K562 (cell line): ENCODE results near the gene RNF41. TPM values are rescaled to one million over a fixed set of nuclear protein-coding genes. Genes with fewer than 3 reads are reported as not detected.

ENCODE experiments used
- ATAC-seq: fragments of 200-7000 bp; cut with Tn5 transposase; 3 replicates; pipeline ENCODE4 v1.9.1; 2020; ENCODE audit warnings: moderate library complexity
- BruUV-seq: library from RNA; stranded (reverse); fragments of 400-500 nt; replicated peaks from 2 replicates; lab custom pipeline; 2021; lab: Mats Ljungman, UMichigan
- CTCF ChIA-PET: fragments of 300-600 bp; formaldehyde crosslinking; extraction: SDS; loops from one replicate; lab custom pipeline; 2021; ENCODE audit warnings: low intra/inter-chr PET ratio; lab: Yijun Ruan, JAX
- POLR2A ChIA-PET: fragments of 300-600, 350-650 bp; sonication (Branson Sonifier 250); formaldehyde crosslinking; extraction: SDS; loops from one replicate; lab custom pipeline; 2021; ENCODE audit warnings: antibody characterized with exemption, inconsistent platforms; lab: Yijun Ruan, JAX
- DNase-seq, 4 experiments: peaks; one replicate each; pipeline versions ENCODE4 v3.0.0 to v3.0.0-alpha.2; 2011 to 2018; ENCODE audit warnings: low spot score in 3 of 4, mixed read lengths in 3 of 4; ENCODE audit errors: extremely low read depth in 1 of 4
- FAIRE-seq: peaks from 2 replicates; lab custom pipeline; 2011; peaks lifted over from hg19 to GRCh38; lab: Jason Lieb, UNC
- H2AFZ ChIP-seq: 2 replicates; pipeline ENCODE4 v1.6.0; 2011; ENCODE audit warnings: low read depth, low read length, control low read depth, inconsistent platforms
- H3K27ac ChIP-seq: fragments of 200-600 bp; 3 replicates; pipeline ENCODE4 v1.8.0; 2011; ENCODE audit warnings: low read depth, mild to moderate bottlenecking, control low read depth, inconsistent platforms, low read length, moderate library complexity, mixed read lengths; ENCODE audit errors: extremely low read depth
- H3K27me3 ChIP-seq, 2 experiments: fragments of 300-600 bp in 1 of 2; 2 replicates in 1 of 2; 3 replicates in 1 of 2; pipeline versions ENCODE4 v1.6.0 to v1.8.0; 2011; ENCODE audit warnings: inconsistent platforms in 2 of 2, low read length in 2 of 2, mild to moderate bottlenecking in 1 of 2, mixed read lengths in 1 of 2, moderate library complexity in 1 of 2; ENCODE audit not compliant: control insufficient read depth in 2 of 2, insufficient read depth in 2 of 2
- H3K36me3 ChIP-seq: fragments of 300-600 bp; 3 replicates; pipeline ENCODE4 v1.8.0; 2011; ENCODE audit warnings: mild to moderate bottlenecking, low read length, inconsistent platforms; ENCODE audit not compliant: control insufficient read depth, insufficient read depth
- H3K4me1 ChIP-seq, 2 experiments: fragments of 200-600 bp in 1 of 2; replicated peaks in 1 of 2; 2 replicates in 1 of 2; 3 replicates in 1 of 2; pipeline versions ENCODE4 v1.5.1 to v1.8.0; 2011; ENCODE audit warnings: inconsistent platforms in 2 of 2, low read length in 2 of 2, mild to moderate bottlenecking in 1 of 2, mixed read lengths in 1 of 2, moderate library complexity in 1 of 2; ENCODE audit not compliant: control insufficient read depth in 2 of 2, insufficient read depth in 2 of 2
- H3K4me2 ChIP-seq: 2 replicates; pipeline ENCODE4 v1.6.1; 2011; ENCODE audit warnings: low read length, control low read depth, inconsistent platforms, mixed read lengths; ENCODE audit not compliant: insufficient read depth
- H3K4me3 ChIP-seq: fragments of 200-600 bp; sonication (generic), shearing (Covaris generic); 2 replicates; pipeline ENCODE4 v1.5.1; 2016; ENCODE audit warnings: control low read depth, inconsistent platforms
- H3K79me2 ChIP-seq: fragments of 200-600 bp; 3 replicates; pipeline ENCODE4 v1.8.0; 2011; ENCODE audit warnings: low read length, inconsistent platforms; ENCODE audit not compliant: control insufficient read depth, insufficient read depth
- H3K9ac ChIP-seq, 2 experiments: 2 replicates each; pipeline versions ENCODE4 v1.6.0 to v1.6.1; 2011; ENCODE audit warnings: low read depth in 2 of 2, low read length in 2 of 2, control low read depth in 1 of 2, inconsistent platforms in 1 of 2, mild to moderate bottlenecking in 1 of 2, mixed read lengths in 1 of 2; ENCODE audit not compliant: insufficient read depth in 1 of 2
- H3K9me1 ChIP-seq: one replicate; pipeline ENCODE4 v1.6.0; 2011; ENCODE audit warnings: inconsistent platforms, mild to moderate bottlenecking, low read length, moderate library complexity; ENCODE audit not compliant: control insufficient read depth, insufficient read depth
- H3K9me3 ChIP-seq: replicated peaks from 2 replicates; pipeline ENCODE4 v1.5.1; 2011; ENCODE audit warnings: low read depth, low read length, inconsistent platforms; ENCODE audit not compliant: control insufficient read depth, insufficient read depth
- H4K20me1 ChIP-seq: replicated peaks from 2 replicates; pipeline ENCODE4 v1.6.1; 2011; ENCODE audit warnings: low read length, inconsistent platforms, mixed read lengths; ENCODE audit not compliant: control insufficient read depth, insufficient read depth
- WGBS: fragments of 100-300 bp; shearing (Covaris generic); methylation state at CpG from one replicate; pipeline ENCODE4 v1.1.6; 2016; ENCODE audit warnings: low coverage, mixed read lengths; ENCODE audit not compliant: insufficient coverage; ENCODE audit errors: missing lambda C conversion rate; 5-methylcytosine and 5-hydroxymethylcytosine counted together
- in situ Hi-C: fragments of 300-500 bp; cut with MboI; formaldehyde crosslinking; loops from 4 replicates; pipeline ENCODE4 v1.15.0; 2018; ENCODE audit warnings: inconsistent platforms, mixed read lengths
- intact Hi-C: fragments of 100-400 bp; cut with micrococcal nuclease; formaldehyde crosslinking; loops from 2 replicates; pipeline ENCODE4 v1.14.2; 2022
- polyA plus RNA-seq, 8 experiments: library from polyadenylated mRNA; depleted of rRNA in 4 of 8; stranded (reverse) in 5 of 8; unstranded in 3 of 8; fragments of >200 nt; fragmentation: Nextera tagmentation in 2 of 8; fragmentation: Illumina TruSeq in 1 of 8; extraction: Ambion mirVana in 2 of 8; extraction: Trizol in 1 of 8; gene quantifications; 2 replicates each; pipeline versions ENCODE4 v1.2.1 to v1.2.3, GENCODE V29; 2011 to 2014; ENCODE audit warnings: inconsistent platforms in 1 of 8, missing spikeins in 1 of 8
- total RNA-seq, 7 experiments: library from RNA; depleted of rRNA in 6 of 7; stranded (reverse); fragments of >200 nt in 6 of 7; fragmentation: Illumina TruSeq in 2 of 7; extraction: Trizol in 2 of 7; gene quantifications; 2 replicates each; pipeline versions ENCODE4 v1.2.1 to v1.2.3, GENCODE V29; 2011 to 2021; ENCODE audit warnings: low replicate concordance in 1 of 7
- TF ChIP-seq, protein P1 (sequence below), 2 experiments: fragments of 150-350 bp in 1 of 2; IDR thresholded peaks; 2 replicates each; pipeline ENCODE4 v1.6.1; 2012 to 2016; ENCODE audit warnings: low read depth in 2 of 2, low read length in 2 of 2, mild to moderate bottlenecking in 1 of 2, moderate library complexity in 1 of 2
- TF ChIP-seq, protein P2 (sequence below): sonication (generic); formaldehyde crosslinking; IDR thresholded peaks from 2 replicates; pipeline ENCODE4 v1.8.0; 2022; ENCODE audit warnings: missing genetic modification reagents, mild to moderate bottlenecking, moderate library complexity, borderline replicate concordance
- TF ChIP-seq, protein P3 (sequence below): fragments of 450-650 bp; IDR thresholded peaks from 2 replicates; pipeline ENCODE4 v1.6.1; 2016

Gene RNF41
- total and polyA plus RNA-seq, 9 of the 15 experiments (the other 6 are each of a cell fraction or from before 2014, with no cell fraction given): 28.2 to 46.8 (median 33.8) TPM

- peak overlapping the region in 1 of 2 experiments; percentile 10; a peak in 1 of 4 replicates for H3K9ac ChIP-seq
- TF ChIP-seq, protein P1, sequence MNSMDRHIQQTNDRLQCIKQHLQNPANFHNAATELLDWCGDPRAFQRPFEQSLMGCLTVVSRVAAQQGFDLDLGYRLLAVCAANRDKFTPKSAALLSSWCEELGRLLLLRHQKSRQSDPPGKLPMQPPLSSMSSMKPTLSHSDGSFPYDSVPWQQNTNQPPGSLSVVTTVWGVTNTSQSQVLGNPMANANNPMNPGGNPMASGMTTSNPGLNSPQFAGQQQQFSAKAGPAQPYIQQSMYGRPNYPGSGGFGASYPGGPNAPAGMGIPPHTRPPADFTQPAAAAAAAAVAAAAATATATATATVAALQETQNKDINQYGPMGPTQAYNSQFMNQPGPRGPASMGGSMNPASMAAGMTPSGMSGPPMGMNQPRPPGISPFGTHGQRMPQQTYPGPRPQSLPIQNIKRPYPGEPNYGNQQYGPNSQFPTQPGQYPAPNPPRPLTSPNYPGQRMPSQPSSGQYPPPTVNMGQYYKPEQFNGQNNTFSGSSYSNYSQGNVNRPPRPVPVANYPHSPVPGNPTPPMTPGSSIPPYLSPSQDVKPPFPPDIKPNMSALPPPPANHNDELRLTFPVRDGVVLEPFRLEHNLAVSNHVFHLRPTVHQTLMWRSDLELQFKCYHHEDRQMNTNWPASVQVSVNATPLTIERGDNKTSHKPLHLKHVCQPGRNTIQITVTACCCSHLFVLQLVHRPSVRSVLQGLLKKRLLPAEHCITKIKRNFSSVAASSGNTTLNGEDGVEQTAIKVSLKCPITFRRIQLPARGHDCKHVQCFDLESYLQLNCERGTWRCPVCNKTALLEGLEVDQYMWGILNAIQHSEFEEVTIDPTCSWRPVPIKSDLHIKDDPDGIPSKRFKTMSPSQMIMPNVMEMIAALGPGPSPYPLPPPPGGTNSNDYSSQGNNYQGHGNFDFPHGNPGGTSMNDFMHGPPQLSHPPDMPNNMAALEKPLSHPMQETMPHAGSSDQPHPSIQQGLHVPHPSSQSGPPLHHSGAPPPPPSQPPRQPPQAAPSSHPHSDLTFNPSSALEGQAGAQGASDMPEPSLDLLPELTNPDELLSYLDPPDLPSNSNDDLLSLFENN (IDR thresholded peaks at IDR 0.05; ENCODE audit: low read depth in 2 of 2, low read length in 2 of 2): no peak
- TF ChIP-seq, protein P2, sequence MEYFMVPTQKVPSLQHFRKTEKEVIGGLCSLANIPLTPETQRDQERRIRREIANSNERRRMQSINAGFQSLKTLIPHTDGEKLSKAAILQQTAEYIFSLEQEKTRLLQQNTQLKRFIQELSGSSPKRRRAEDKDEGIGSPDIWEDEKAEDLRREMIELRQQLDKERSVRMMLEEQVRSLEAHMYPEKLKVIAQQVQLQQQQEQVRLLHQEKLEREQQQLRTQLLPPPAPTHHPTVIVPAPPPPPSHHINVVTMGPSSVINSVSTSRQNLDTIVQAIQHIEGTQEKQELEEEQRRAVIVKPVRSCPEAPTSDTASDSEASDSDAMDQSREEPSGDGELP (CRISPR knock-in tag): peak; percentile 33; the same call in 1 of the 2 replicates
- TF ChIP-seq, protein P3, sequence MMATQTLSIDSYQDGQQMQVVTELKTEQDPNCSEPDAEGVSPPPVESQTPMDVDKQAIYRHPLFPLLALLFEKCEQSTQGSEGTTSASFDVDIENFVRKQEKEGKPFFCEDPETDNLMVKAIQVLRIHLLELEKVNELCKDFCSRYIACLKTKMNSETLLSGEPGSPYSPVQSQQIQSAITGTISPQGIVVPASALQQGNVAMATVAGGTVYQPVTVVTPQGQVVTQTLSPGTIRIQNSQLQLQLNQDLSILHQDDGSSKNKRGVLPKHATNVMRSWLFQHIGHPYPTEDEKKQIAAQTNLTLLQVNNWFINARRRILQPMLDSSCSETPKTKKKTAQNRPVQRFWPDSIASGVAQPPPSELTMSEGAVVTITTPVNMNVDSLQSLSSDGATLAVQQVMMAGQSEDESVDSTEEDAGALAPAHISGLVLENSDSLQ: 0 out of 2 replicates have a peak, but pooled peaks have one; percentile 12
- H3K4me2 ChIP-seq: no peak overlapping the region
- in situ Hi-C loops (no loop called here), intact Hi-C loops (loop anchor here (10.0 kb wide), 1 partner anchor 184 kb away; the partner anchor contains the start of gene RPS26)
- ATAC-seq (peak; percentile 7; the same call in 1 of the 3 replicates), DNase-seq (peak in 2 of 4 experiments; percentile 43 to 57), FAIRE-seq (peak; percentile 68)
- ChIA-PET CTCF (no interaction called here), POLR2A (interaction anchor here (0.9 kb wide), 1 partner anchor 112 kb away, joined by 3 read pairs; no protein-coding TSS in a partner anchor)
- H2AFZ ChIP-seq: no peak overlapping the region
- H3K4me3 ChIP-seq: no peak overlapping the region
- H3K27ac ChIP-seq: no peak overlapping the region
- H3K79me2 ChIP-seq: peaks cover 13% of the 10 kb centered on the region
- no peaks in the 10 kb centered on the region for H3K27me3 ChIP-seq
- H3K9me3 ChIP-seq: no peaks in the 10 kb centered on the region
- H3K9me1 ChIP-seq: no peaks in the 10 kb centered on the region
- H4K20me1 ChIP-seq: no peaks in the 10 kb centered on the region
- H3K4me1 ChIP-seq: peaks cover 13 to 16% of the 10 kb centered on the region in 2 experiments; a peak in 4 of 5 replicates
- 45% methylated on average over 7 of the region's 7 CpGs for WGBS
- H3K36me3 ChIP-seq: peaks cover 9% of the 10 kb centered on the region; the same call in 2 of the 3 replicates
- BruUV-seq: no TSS peak
Observed at GRCh38 chr12:56229082-56229481, 7.4 kb upstream of the RNF41 start.
